SK-N-SH (cell line): ENCODE results near the gene HMG20A. TPM values are rescaled to one million over a fixed set of nuclear protein-coding genes. Genes with fewer than 3 reads are reported as not detected.

Source experiments
- CTCF ChIA-PET: fragments of 300-600, 350-600 bp; formaldehyde crosslinking; extraction: SDS; loops from one replicate; lab custom pipeline; 2021; lab: Yijun Ruan, JAX
- POLR2A ChIA-PET: fragments of 350-600 bp; sonication (Branson Sonifier 250); formaldehyde crosslinking; extraction: SDS; loops from one replicate; lab custom pipeline; 2020; ENCODE audit warnings: antibody characterized with exemption, inconsistent platforms; lab: Yijun Ruan, JAX
- DNase-seq: peaks from one replicate; pipeline ENCODE4 v3.0.0; 2012
- H2AFZ ChIP-seq: fragments of 200-600 bp; sonication (generic); 2 replicates; pipeline ENCODE4 v1.8.1; 2016; ENCODE audit warnings: antibody characterized with exemption, mild to moderate bottlenecking, low read depth
- H3F3A ChIP-seq: fragments of 200-600 bp; sonication (generic); replicated peaks from 2 replicates; pipeline ENCODE3; 2016; ENCODE audit warnings: antibody characterized with exemption, mild to moderate bottlenecking; ENCODE audit not compliant: insufficient read depth
- H3K27ac ChIP-seq, 2 experiments: fragments of 200-500 bp in 1 of 2; fragments of 200-600 bp in 1 of 2; sonication (Bioruptor generic) in 1 of 2; sonication (generic), shearing (Covaris generic) in 1 of 2; 2 replicates each; pipeline versions ENCODE4 v1.5.1 to v1.6.1; 2014 to 2016; ENCODE audit warnings: low read depth in 2 of 2, inconsistent platforms in 1 of 2, low read length in 1 of 2, mild to moderate bottlenecking in 1 of 2, mixed read lengths in 1 of 2
- H3K27me3 ChIP-seq: fragments of 200-600 bp; sonication (generic), shearing (Covaris generic); 2 replicates; pipeline ENCODE4 v1.6.1; 2016; ENCODE audit warnings: mixed run types; ENCODE audit not compliant: insufficient read depth
- H3K36me3 ChIP-seq, 2 experiments: fragments of 200-500 bp in 1 of 2; fragments of 200-600 bp in 1 of 2; sonication (Bioruptor generic) in 1 of 2; sonication (generic) in 1 of 2; replicated peaks in 1 of 2; 2 replicates each; pipeline versions ENCODE3 to v1.5.1; 2014 to 2016; ENCODE audit warnings: low read length in 1 of 2, mild to moderate bottlenecking in 1 of 2; ENCODE audit not compliant: insufficient read depth in 2 of 2, control insufficient read depth in 1 of 2
- H3K4me1 ChIP-seq, 2 experiments: fragments of 200-500 bp in 1 of 2; fragments of 200-600 bp in 1 of 2; sonication (Bioruptor generic) in 1 of 2; sonication (generic), shearing (Covaris generic) in 1 of 2; 2 replicates each; pipeline versions ENCODE4 v1.5.1 to v1.6.1; 2014 to 2016; ENCODE audit warnings: low read depth in 1 of 2, low read length in 1 of 2, mixed run types in 1 of 2; ENCODE audit not compliant: insufficient read depth in 2 of 2, control insufficient read depth in 1 of 2
- H3K4me2 ChIP-seq: fragments of 200-600 bp; sonication (generic), shearing (Covaris generic); 2 replicates; pipeline ENCODE4 v1.6.1; 2017; ENCODE audit warnings: mixed run types
- H3K4me3 ChIP-seq, 2 experiments: fragments of 200-500 bp in 1 of 2; fragments of 200-600 bp in 1 of 2; sonication (Bioruptor generic) in 1 of 2; sonication (generic), shearing (Covaris generic) in 1 of 2; 2 replicates each; pipeline versions ENCODE4 v1.5.1 to v1.8.1; 2014 to 2016; ENCODE audit warnings: low read depth in 2 of 2, inconsistent platforms in 1 of 2, low read length in 1 of 2, mild to moderate bottlenecking in 1 of 2, mixed read lengths in 1 of 2, moderate library complexity in 1 of 2
- H3K79me2 ChIP-seq: fragments of 200-600 bp; sonication (generic); 2 replicates; pipeline ENCODE4 v1.8.1; 2017; ENCODE audit warnings: mild to moderate bottlenecking; ENCODE audit not compliant: insufficient read depth
- H3K9ac ChIP-seq: fragments of 200-600 bp; sonication (generic); 2 replicates; pipeline ENCODE4 v1.6.1; 2017; ENCODE audit warnings: mixed run types
- H3K9me2 ChIP-seq: fragments of 200-600 bp; sonication (generic); 2 replicates; pipeline ENCODE4 v1.6.1; 2017; ENCODE audit warnings: mixed run types
- H3K9me3 ChIP-seq: fragments of 200-600 bp; sonication (generic); 2 replicates; pipeline ENCODE4 v1.6.1; 2017; ENCODE audit warnings: mixed run types, mild to moderate bottlenecking, moderate library complexity
- H4K20me1 ChIP-seq: fragments of 200-600 bp; sonication (generic); 2 replicates; pipeline ENCODE4 v1.6.1; 2017; ENCODE audit warnings: mild to moderate bottlenecking, mixed run types; ENCODE audit not compliant: insufficient read depth
- EZH2phosphoT487 ChIP-seq: fragments of 200-600 bp; sonication (generic); IDR thresholded peaks from 2 replicates; pipeline ENCODE4 v1.6.1; 2017; ENCODE audit warnings: low read depth, mixed run types, mild to moderate bottlenecking, antibody characterized with exemption, moderate library complexity, borderline replicate concordance
- GATA2 ChIP-seq: sonication (generic); formaldehyde crosslinking; IDR thresholded peaks from 2 replicates; pipeline ENCODE4 v1.5.0; 2020; ENCODE audit warnings: mild to moderate bottlenecking, missing genetic modification reagents
- JUND ChIP-seq: IDR thresholded peaks from 2 replicates; pipeline ENCODE4 v1.4.0; 2012
- MEF2A ChIP-seq: IDR thresholded peaks from 2 replicates; pipeline ENCODE4 v1.4.0; 2012; ENCODE audit warnings: low read depth, borderline replicate concordance
- MXI1 ChIP-seq: IDR thresholded peaks from 2 replicates; pipeline ENCODE4 v1.6.1; 2012; ENCODE audit warnings: mild to moderate bottlenecking, low read depth, low read length, improper control_type of control experiment
- NFIC ChIP-seq: IDR thresholded peaks from 2 replicates; pipeline ENCODE4 v1.4.0; 2012; ENCODE audit warnings: borderline replicate concordance
- RAD21 ChIP-seq: IDR thresholded peaks from 2 replicates; pipeline ENCODE4 v1.6.1; 2012; ENCODE audit warnings: mild to moderate bottlenecking, low read length
- RXRA ChIP-seq: IDR thresholded peaks from 2 replicates; pipeline ENCODE4 v1.4.0; 2012; ENCODE audit warnings: low read depth, mild to moderate bottlenecking, borderline replicate concordance
- SMC3 ChIP-seq: IDR thresholded peaks from 2 replicates; pipeline ENCODE4 v1.6.1; 2012; ENCODE audit warnings: low read depth, low read length, improper control_type of control experiment
- TAF1 ChIP-seq: IDR thresholded peaks from 2 replicates; pipeline ENCODE4 v1.6.1; 2012; ENCODE audit warnings: low read depth, mild to moderate bottlenecking, low read length, moderate library complexity, borderline replicate concordance
- TEAD4 ChIP-seq: IDR thresholded peaks from 2 replicates; pipeline ENCODE4 v1.4.0; 2012; ENCODE audit warnings: mild to moderate bottlenecking, borderline replicate concordance; ENCODE audit not compliant: insufficient read depth
- USF2 ChIP-seq: fragments of 150-350 bp; IDR thresholded peaks from 2 replicates; pipeline ENCODE4 v1.6.1; 2017; ENCODE audit warnings: antibody characterized with exemption, low read length, low read depth, borderline replicate concordance
- YY1 ChIP-seq: IDR thresholded peaks from 2 replicates; pipeline ENCODE4 v1.4.0; 2012; ENCODE audit warnings: low read depth, mild to moderate bottlenecking
- WGBS: methylation state at CpG from one replicate; pipeline ENCODE4 v1.1.6; 2017; ENCODE audit warnings: low lambda C conversion rate; 5-methylcytosine and 5-hydroxymethylcytosine counted together
- polyA plus RNA-seq, 3 experiments: library from polyadenylated mRNA; depleted of rRNA; stranded (reverse); fragments of >200 nt; gene quantifications; 2 replicates each; pipeline ENCODE4 v1.2.3, GENCODE V29; 2012
- TF ChIP-seq, protein P1 (sequence below): IDR thresholded peaks from 2 replicates; pipeline ENCODE4 v1.6.1; 2012; ENCODE audit warnings: mild to moderate bottlenecking, low read depth, low read length, moderate library complexity

Gene HMG20A
- polyA plus RNA-seq, 1 of the 3 experiments (the other 2 are of a cell fraction), result 27.7 TPM

- H3K9me3 ChIP-seq, result no peaks in the 10 kb centered on the region
- no peaks in the 10 kb centered on the region for H3F3A ChIP-seq
- H2AFZ ChIP-seq, result no peak overlapping the region
- no peaks in the 10 kb centered on the region for H4K20me1 ChIP-seq
- H3K27me3 ChIP-seq, result no peaks in the 10 kb centered on the region
- no peak for TF ChIP-seq EZH2phosphoT487
- TF ChIP-seq, protein P1, sequence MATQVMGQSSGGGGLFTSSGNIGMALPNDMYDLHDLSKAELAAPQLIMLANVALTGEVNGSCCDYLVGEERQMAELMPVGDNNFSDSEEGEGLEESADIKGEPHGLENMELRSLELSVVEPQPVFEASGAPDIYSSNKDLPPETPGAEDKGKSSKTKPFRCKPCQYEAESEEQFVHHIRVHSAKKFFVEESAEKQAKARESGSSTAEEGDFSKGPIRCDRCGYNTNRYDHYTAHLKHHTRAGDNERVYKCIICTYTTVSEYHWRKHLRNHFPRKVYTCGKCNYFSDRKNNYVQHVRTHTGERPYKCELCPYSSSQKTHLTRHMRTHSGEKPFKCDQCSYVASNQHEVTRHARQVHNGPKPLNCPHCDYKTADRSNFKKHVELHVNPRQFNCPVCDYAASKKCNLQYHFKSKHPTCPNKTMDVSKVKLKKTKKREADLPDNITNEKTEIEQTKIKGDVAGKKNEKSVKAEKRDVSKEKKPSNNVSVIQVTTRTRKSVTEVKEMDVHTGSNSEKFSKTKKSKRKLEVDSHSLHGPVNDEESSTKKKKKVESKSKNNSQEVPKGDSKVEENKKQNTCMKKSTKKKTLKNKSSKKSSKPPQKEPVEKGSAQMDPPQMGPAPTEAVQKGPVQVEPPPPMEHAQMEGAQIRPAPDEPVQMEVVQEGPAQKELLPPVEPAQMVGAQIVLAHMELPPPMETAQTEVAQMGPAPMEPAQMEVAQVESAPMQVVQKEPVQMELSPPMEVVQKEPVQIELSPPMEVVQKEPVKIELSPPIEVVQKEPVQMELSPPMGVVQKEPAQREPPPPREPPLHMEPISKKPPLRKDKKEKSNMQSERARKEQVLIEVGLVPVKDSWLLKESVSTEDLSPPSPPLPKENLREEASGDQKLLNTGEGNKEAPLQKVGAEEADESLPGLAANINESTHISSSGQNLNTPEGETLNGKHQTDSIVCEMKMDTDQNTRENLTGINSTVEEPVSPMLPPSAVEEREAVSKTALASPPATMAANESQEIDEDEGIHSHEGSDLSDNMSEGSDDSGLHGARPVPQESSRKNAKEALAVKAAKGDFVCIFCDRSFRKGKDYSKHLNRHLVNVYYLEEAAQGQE, result no peak
- TF ChIP-seq USF2, result no peak
- no peak for TF ChIP-seq TEAD4
- no peak for TF ChIP-seq GATA2 (CRISPR knock-in tag)
- TF ChIP-seq RXRA, result no peak
- no peak for TF ChIP-seq MEF2A
- no peak for TF ChIP-seq RAD21
- TF ChIP-seq JUND, result no peak
- no peak for TF ChIP-seq SMC3
- no peak for TF ChIP-seq MXI1
- no peak for TF ChIP-seq TAF1
- no peak for TF ChIP-seq YY1
- no peak for TF ChIP-seq NFIC
- no peak overlapping the region for H3K9ac ChIP-seq
- no peak overlapping the region for H3K27ac ChIP-seq
- H3K4me2 ChIP-seq, result no peak overlapping the region
- no peak for DNase-seq
- H3K4me3 ChIP-seq, result no peak overlapping the region
- no peaks in the 10 kb centered on the region for H3K36me3 ChIP-seq
- WGBS, result 63% methylated on average over 6 of the region's 6 CpGs
- H3K79me2 ChIP-seq, result no peaks in the 10 kb centered on the region
- ChIA-PET CTCF (interaction anchor here (1.2 to 1.3 kb wide), 2 partner anchors 18 kb away, joined by 3 to 9 read pairs; no protein-coding TSS in a partner anchor), POLR2A (no interaction called here)
- peaks cover 0 to 29% of the 10 kb centered on the region in 2 experiments; a peak in 2 of 4 replicates for H3K4me1 ChIP-seq
- no peaks in the 10 kb centered on the region for H3K9me2 ChIP-seq
Measured at GRCh38 chr15:77525400-77525811, 104.7 kb downstream of the HMG20A start.
